Gastroesophageal sphincter (tissue), 4 donors: ENCODE results near the gene KIAA1958. TPM values are rescaled to one million over a fixed set of nuclear protein-coding genes. Genes with fewer than 3 reads are reported as not detected.

Experiments used
- ATAC-seq: fragments of 150-250 bp; one replicate; pipeline ENCODE4 v1.9.1; 2016; ENCODE audit warnings: mild to moderate bottlenecking, moderate library complexity
- H3K27ac ChIP-seq, 4 donors: fragments of 200-600 bp; sonication (generic) in 3 of 4; 1 replicate in 3 of 4; 2 replicates in 1 of 4; pipeline ENCODE4 v1.5.1; 2016 to 2019
- H3K27me3 ChIP-seq: fragments of 200-600 bp; sonication (generic); one replicate; pipeline ENCODE4 v1.5.1; 2019
- H3K36me3 ChIP-seq, 2 donors: fragments of 200-600 bp; sonication (generic); one replicate each; pipeline ENCODE4 v1.5.1; 2019; ENCODE audit warnings: control low read depth in 1 of 2
- H3K4me1 ChIP-seq, 3 donors: fragments of 200-600 bp; sonication (generic); 1 replicate in 2 of 3; 2 replicates in 1 of 3; pipeline ENCODE4 v1.5.1; 2016 to 2019; ENCODE audit warnings: control low read depth in 2 of 3
- H3K4me3 ChIP-seq, 2 donors: fragments of 200-600 bp; sonication (generic); one replicate each; pipeline ENCODE4 v1.5.1; 2019; ENCODE audit warnings: mild to moderate bottlenecking in 1 of 2, moderate library complexity in 1 of 2
- H3K9me3 ChIP-seq, 3 donors: fragments of 200-600 bp; sonication (generic); one replicate each; pipeline ENCODE4 v1.5.1; 2017 to 2019; ENCODE audit warnings: control low read depth in 2 of 3
- CTCF ChIP-seq, 4 experiments: fragments of 200-600 bp in 2 of 4; fragments of 450-650 bp in 2 of 4; sonication (generic) in 1 of 4; IDR thresholded peaks; one replicate each; pipeline ENCODE4 v1.5.1; 2017 to 2019; ENCODE audit warnings: antibody characterized with exemption in 4 of 4, mild to moderate bottlenecking in 2 of 4, moderate library complexity in 2 of 4
- EP300 ChIP-seq: sonication (generic); formaldehyde crosslinking; IDR thresholded peaks from one replicate; pipeline ENCODE4 v1.6.1; 2017; ENCODE audit warnings: antibody characterized with exemption, mild to moderate bottlenecking
- POLR2A ChIP-seq, 2 donors: fragments of 450-650 bp; IDR thresholded peaks; one replicate each; pipeline ENCODE4 v1.6.1; 2017; ENCODE audit warnings: antibody characterized with exemption in 2 of 2, mild to moderate bottlenecking in 2 of 2, moderate library complexity in 1 of 2
- POLR2AphosphoS5 ChIP-seq: sonication (generic); formaldehyde crosslinking; IDR thresholded peaks from one replicate; pipeline ENCODE4 v1.6.1; 2017; ENCODE audit warnings: antibody characterized with exemption
- WGBS, 2 donors: methylation state at CpG; one replicate each; pipeline ENCODE4 v1.1.5; 2018; ENCODE audit warnings: low coverage in 1 of 2; 5-methylcytosine and 5-hydroxymethylcytosine counted together
- total RNA-seq, 4 donors: library from RNA; depleted of rRNA; stranded (reverse); fragments of >200 nt; gene quantifications; one replicate each; pipeline ENCODE4 v1.1.0, GENCODE V29; 2016

Gene KIAA1958
- total RNA-seq, 4 donors from 2014 or later, result 3.5 to 8.4 (median 3.9) TPM

GRCh38 chr9:112443200-112443599, 43.4 kb upstream of the KIAA1958 start:
- no peak for ATAC-seq
- Histone ChIP-seq H3K27ac (no peak overlapping the region), H3K9me3 (no peaks in the 10 kb centered on the region), H3K4me1 (peaks cover 0 to 18% (median 0%) of the 10 kb centered on the region in 3 donors), H3K36me3 (peaks cover 0 to 48% of the 10 kb centered on the region in 2 donors), H3K4me3 (no peak overlapping the region), H3K27me3 (no peaks in the 10 kb centered on the region)
- TF ChIP-seq POLR2AphosphoS5, result no peak
- peak in 2 of 4 experiments; percentile 32 to 45 for TF ChIP-seq CTCF (IDR thresholded peaks at IDR 0.05)

DNA sequence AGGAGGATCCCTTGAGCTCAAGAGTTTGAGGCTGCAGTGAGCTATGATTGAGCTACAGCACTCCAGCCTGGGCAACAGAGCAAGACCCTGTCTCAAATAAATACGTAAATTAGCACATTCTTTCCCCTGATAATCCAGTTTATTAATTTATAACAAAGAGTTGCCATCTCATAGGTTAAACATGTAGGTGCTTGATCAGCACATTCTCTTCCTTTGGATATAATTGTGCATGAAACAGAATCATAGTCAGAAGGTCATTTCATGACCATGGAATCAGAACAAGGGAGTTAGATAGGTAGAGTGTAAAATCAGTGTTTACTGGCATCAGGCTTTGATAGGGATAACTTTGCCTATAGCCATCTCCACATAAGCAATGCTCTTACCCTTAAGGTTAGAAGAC, 43.0 kb upstream of the KIAA1958 start:
- ATAC-seq, result no peak
- WGBS, 2 donors, result 89 to 100% methylated on average over 1 of the region's 1 CpG
- no peak for TF ChIP-seq EP300
- TF ChIP-seq POLR2AphosphoS5, result no peak
- TF ChIP-seq CTCF (IDR thresholded peaks at IDR 0.05), result no peak
- TF ChIP-seq POLR2A (IDR thresholded peaks at IDR 0.05), result no peak
- Histone ChIP-seq H3K27me3 (no peaks in the 10 kb centered on the region), H3K27ac (no peak overlapping the region), H3K4me3 (no peak overlapping the region), H3K9me3 (no peaks in the 10 kb centered on the region), H3K36me3 (peaks cover 0 to 46% of the 10 kb centered on the region in 2 donors), H3K4me1 (peaks cover 0 to 18% (median 0%) of the 10 kb centered on the region in 3 donors)

DNA sequence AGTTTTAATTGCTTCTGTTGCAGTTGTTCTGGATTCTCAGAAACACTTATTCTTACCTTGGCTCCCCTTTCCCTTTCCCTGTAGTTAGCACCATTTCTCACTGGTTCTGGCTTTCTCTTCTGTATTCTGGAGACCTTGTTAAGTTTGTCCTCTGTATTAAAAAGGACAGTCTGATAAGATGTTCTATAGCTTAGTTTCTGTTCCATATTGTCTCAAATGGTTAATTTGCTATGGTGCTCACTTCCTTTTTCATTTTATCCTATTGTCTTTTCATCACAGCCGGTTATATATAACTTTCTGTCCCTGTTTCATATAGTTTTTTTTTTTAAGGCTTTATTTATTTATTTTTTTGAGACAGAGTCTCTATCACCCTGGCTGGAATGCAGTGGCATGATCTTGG, 41.4 kb upstream of the KIAA1958 start:
- ATAC-seq, result no peak
- Histone ChIP-seq H3K4me1 (peaks cover 0 to 18% (median 0%) of the 10 kb centered on the region in 3 donors), H3K9me3 (no peaks in the 10 kb centered on the region), H3K36me3 (peaks cover 0 to 33% of the 10 kb centered on the region in 2 donors), H3K27ac (no peak overlapping the region), H3K27me3 (no peaks in the 10 kb centered on the region), H3K4me3 (no peak overlapping the region)
- 13 to 24% methylated on average over 1 of the region's 1 CpG for WGBS, 2 donors
- no peak for TF ChIP-seq POLR2AphosphoS5
- no peak for TF ChIP-seq POLR2A (IDR thresholded peaks at IDR 0.05)
- TF ChIP-seq CTCF (IDR thresholded peaks at IDR 0.05), result no peak
- no peak for TF ChIP-seq EP300

DNA sequence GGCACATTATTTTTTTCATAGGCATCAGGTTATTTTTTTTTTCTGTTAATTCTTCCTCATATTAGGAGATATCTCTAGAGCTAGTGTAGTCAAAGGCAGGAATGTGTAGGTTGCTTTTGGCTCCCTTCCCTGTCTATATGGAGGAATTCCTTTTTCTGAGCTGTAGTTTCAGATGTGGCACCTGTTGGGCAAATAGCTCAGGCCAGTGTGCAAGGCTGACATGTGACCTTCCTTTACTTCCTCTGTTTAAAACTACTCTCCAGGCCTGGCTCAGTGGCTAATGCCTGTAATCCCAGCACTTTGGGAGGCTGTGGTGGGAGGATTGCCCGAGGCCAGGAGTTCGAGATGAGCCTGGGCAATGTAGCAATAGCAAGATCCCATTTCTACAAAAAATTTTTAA, 40.5 kb upstream of the KIAA1958 start:
- WGBS, 2 donors, result 100% methylated on average over 1 of the region's 2 CpGs; no CpG with 5 or more reads in 1 of the 2 donors
- no peak for ATAC-seq
- TF ChIP-seq EP300, result no peak
- no peak for TF ChIP-seq POLR2A (IDR thresholded peaks at IDR 0.05)
- no peak for TF ChIP-seq POLR2AphosphoS5
- no peak for TF ChIP-seq CTCF (IDR thresholded peaks at IDR 0.05)
- peaks cover 0 to 25% of the 10 kb centered on the region in 2 donors for H3K36me3 ChIP-seq
- H3K4me1 ChIP-seq, result peaks cover 0 to 18% (median 0%) of the 10 kb centered on the region in 3 donors
- no peak overlapping the region for H3K4me3 ChIP-seq
- no peaks in the 10 kb centered on the region for H3K9me3 ChIP-seq
- H3K27me3 ChIP-seq, result no peaks in the 10 kb centered on the region
- H3K27ac ChIP-seq, result no peak overlapping the region

DNA sequence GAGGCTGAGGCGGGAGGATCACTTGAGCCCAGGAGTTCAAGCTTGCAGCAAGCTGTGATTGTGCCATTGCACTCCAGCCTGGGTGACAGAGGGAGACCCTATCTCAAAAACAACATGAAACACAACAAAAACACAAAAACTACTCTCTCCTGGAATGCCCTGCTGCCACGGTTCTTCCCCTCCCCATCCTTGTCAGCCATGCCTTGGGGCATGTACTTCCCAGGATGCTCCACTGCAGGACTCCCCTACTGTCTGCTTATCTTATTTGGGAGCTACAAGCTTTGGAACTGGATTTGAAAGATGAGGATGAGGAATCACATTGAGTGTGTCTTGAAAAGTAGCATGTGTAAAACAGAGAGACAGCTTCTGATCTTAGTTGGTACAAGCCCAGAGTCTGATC, 40.1 kb upstream of the KIAA1958 start:
- Histone ChIP-seq H3K27me3 (no peaks in the 10 kb centered on the region), H3K36me3 (peaks cover 0 to 23% of the 10 kb centered on the region in 2 donors), H3K4me3 (no peak overlapping the region), H3K4me1 (peaks cover 0 to 18% (median 0%) of the 10 kb centered on the region in 3 donors), H3K9me3 (no peaks in the 10 kb centered on the region), H3K27ac (peak overlapping the region in 1 of 4 donors; percentile 35)
- WGBS, 2 donors, result 83% methylated on average over 2 of the region's 2 CpGs; no CpG with 5 or more reads in 1 of the 2 donors
- TF ChIP-seq POLR2AphosphoS5 (no peak), POLR2A (IDR thresholded peaks at IDR 0.05) (no peak)
- no peak for ATAC-seq
